ENCODE measurements around the gene USP2. TPM values are rescaled to one million over a fixed set of nuclear protein-coding genes. Genes with fewer than 3 reads are reported as not detected.

Gene USP2
- total RNA-seq, 2 experiments from 2014 or later, result 10.6 to 24.5 TPM

GRCh38 chr11:119373921-119374631 is 7.4 kb downstream of the USP2 start:
- peak overlapping the region; percentile 40 for H3K4me2 ChIP-seq (ENCODE audit: low read length)
- H3K4me3 ChIP-seq (ENCODE audit: low read depth, low read length, poor library complexity, severe bottlenecking), result no peak overlapping the region
- no peaks in the 10 kb centered on the region for H3K9me2 ChIP-seq (ENCODE audit: insufficient read depth, low read length)
- H2AFZ ChIP-seq (ENCODE audit: low read length), result no peak overlapping the region
- H3K36me3 ChIP-seq (ENCODE audit: insufficient read depth, low read length), result no peaks in the 10 kb centered on the region
- POLR2A ChIA-PET, result interaction anchor here (0.6 to 4.4 kb wide), 6 partner anchors 12 to 64 kb away, joined by 3 to 26 read pairs (median 4); no protein-coding TSS in a partner anchor
- CTCF ChIA-PET (ENCODE audit: unreplicated experiment), result interaction anchor here (0.5 to 2.1 kb wide), 10 partner anchors 10 to 318 kb away, joined by 3 to 24 read pairs (median 4); partner anchors contain the start of gene CBL
- DNase-seq (ENCODE audit: low spot score), result peak; percentile 75
- intact Hi-C loops (cut with micrococcal nuclease; ENCODE audit: unreplicated experiment), result loop anchor here (1.0 to 5.0 kb wide), 3 partner anchors 18 to 52 kb away; no protein-coding TSS in a partner anchor
- no peaks in the 10 kb centered on the region for H4K20me1 ChIP-seq (ENCODE audit: insufficient read depth, low read length)
- no TSS peak for BruUV-seq (replicated peaks)
- TF ChIP-seq EZH2phosphoT487 (IDR thresholded peaks at IDR 0.05; ENCODE audit: borderline replicate concordance, low read depth, low read length), result no peak
- TF ChIP-seq CTCF (conservative IDR thresholded peaks at IDR 0.05; ENCODE audit: low read length), result peak; percentile 98
- peak overlapping the region; percentile 47 for H3K27ac ChIP-seq (ENCODE audit: low read depth, low read length, poor library complexity, severe bottlenecking)
- H3K79me2 ChIP-seq (ENCODE audit: insufficient read depth, low read depth, low read length), result no peaks in the 10 kb centered on the region
- peaks cover 72% of the 10 kb centered on the region for H3K4me1 ChIP-seq (ENCODE audit: insufficient read depth, low read length, poor library complexity, severe bottlenecking)
- H3K9me3 ChIP-seq (ENCODE audit: low read length), result no peaks in the 10 kb centered on the region

- intact Hi-C loops (cut with micrococcal nuclease; ENCODE audit: unreplicated experiment), result loop anchor here (5.0 kb wide), 1 partner anchor 51 kb away; no protein-coding TSS in a partner anchor
- ChIA-PET POLR2A (interaction anchor here (0.6 to 4.4 kb wide), 6 partner anchors 11 to 63 kb away, joined by 3 to 26 read pairs (median 4); no protein-coding TSS in a partner anchor), CTCF (ENCODE audit: unreplicated experiment) (interaction anchor here (0.5 to 2.1 kb wide), 11 partner anchors 9 to 317 kb away, joined by 3 to 24 read pairs (median 5); partner anchors contain the start of gene CBL)
- no TSS peak for BruUV-seq (replicated peaks)
- Histone ChIP-seq H2AFZ (ENCODE audit: low read length) (no peak overlapping the region), H3K36me3 (ENCODE audit: insufficient read depth, low read length) (no peaks in the 10 kb centered on the region), H3K9me2 (ENCODE audit: insufficient read depth, low read length) (no peaks in the 10 kb centered on the region), H3K79me2 (ENCODE audit: insufficient read depth, low read depth, low read length) (no peaks in the 10 kb centered on the region), H3K9me3 (ENCODE audit: low read length) (no peaks in the 10 kb centered on the region), H3K4me2 (ENCODE audit: low read length) (peak overlapping the region; percentile 40), H3K27ac (ENCODE audit: low read depth, low read length, poor library complexity, severe bottlenecking) (peak overlapping the region; percentile 47), H3K4me1 (ENCODE audit: insufficient read depth, low read length, poor library complexity, severe bottlenecking) (peaks cover 77% of the 10 kb centered on the region), H3K4me3 (ENCODE audit: low read depth, low read length, poor library complexity, severe bottlenecking) (no peak overlapping the region), H4K20me1 (ENCODE audit: insufficient read depth, low read length) (no peaks in the 10 kb centered on the region)
- peak; percentile 57 for DNase-seq (ENCODE audit: low spot score)
- TF ChIP-seq CTCF (conservative IDR thresholded peaks at IDR 0.05; ENCODE audit: low read length) (no peak), EZH2phosphoT487 (IDR thresholded peaks at IDR 0.05; ENCODE audit: borderline replicate concordance, low read depth, low read length) (no peak)
Measured at GRCh38 chr11:119373059-119373920, 8.2 kb downstream of the USP2 start.

Data from OCI-LY7 (cell line).